Mesenchymal stem cell (in vitro differentiated cells and primary cell): Measurements from ENCODE around the gene EMP1.

Source experiments
- DNase-seq: peaks from one replicate; pipeline ENCODE4 v3.0.0-alpha.2; 2013
- H2AFZ ChIP-seq: one replicate; pipeline ENCODE4 v1.6.1; 2013; ENCODE audit warnings: low read depth, mild to moderate bottlenecking, control low read depth, inconsistent platforms, low read length, moderate library complexity
- H2AK5ac ChIP-seq: 2 replicates; pipeline ENCODE4 v1.6.1; 2013; ENCODE audit warnings: low read length, moderate library complexity, mild to moderate bottlenecking, inconsistent platforms; ENCODE audit not compliant: severe bottlenecking
- H2BK120ac ChIP-seq: one replicate; pipeline ENCODE4 v1.6.1; 2013; ENCODE audit warnings: low read depth, mild to moderate bottlenecking, inconsistent platforms, low read length, moderate library complexity
- H2BK12ac ChIP-seq, 2 experiments: one replicate each; pipeline ENCODE4 v1.6.1; 2013; ENCODE audit warnings: inconsistent platforms in 2 of 2, low read length in 2 of 2, mild to moderate bottlenecking in 2 of 2, moderate library complexity in 2 of 2, control low read depth in 1 of 2
- H2BK15ac ChIP-seq: one replicate; pipeline ENCODE4 v1.6.1; 2013; ENCODE audit warnings: mild to moderate bottlenecking, low read depth, inconsistent platforms; ENCODE audit not compliant: poor library complexity, severe bottlenecking
- H2BK5ac ChIP-seq: 2 replicates; pipeline ENCODE4 v1.6.1; 2013; ENCODE audit warnings: low read depth, mild to moderate bottlenecking, low read length, control low read depth, inconsistent platforms; ENCODE audit not compliant: poor library complexity, severe bottlenecking
- H3K14ac ChIP-seq, 2 experiments: one replicate each; pipeline ENCODE4 v1.6.1; 2013; ENCODE audit warnings: inconsistent platforms in 2 of 2, low read length in 2 of 2, control low read depth in 1 of 2, mild to moderate bottlenecking in 1 of 2, moderate library complexity in 1 of 2
- H3K18ac ChIP-seq, 2 experiments: one replicate each; pipeline ENCODE4 v1.6.1; 2013; ENCODE audit warnings: inconsistent platforms in 2 of 2, low read length in 2 of 2, control low read depth in 1 of 2, low read depth in 1 of 2, mild to moderate bottlenecking in 1 of 2
- H3K23ac ChIP-seq, 2 experiments: one replicate each; pipeline ENCODE4 v1.6.1; 2013; ENCODE audit warnings: inconsistent platforms in 2 of 2, low read length in 2 of 2, mild to moderate bottlenecking in 2 of 2, moderate library complexity in 2 of 2, control low read depth in 1 of 2
- H3K27ac ChIP-seq: 2 replicates; pipeline ENCODE4 v1.5.1; 2013; ENCODE audit warnings: mild to moderate bottlenecking, moderate library complexity, low read length, control low read depth, inconsistent platforms; ENCODE audit not compliant: poor library complexity, severe bottlenecking
- H3K27me3 ChIP-seq, 2 experiments: 2 replicates each; pipeline versions ENCODE4 v1.6.1 to v1.7.0; 2013; ENCODE audit warnings: low read length in 2 of 2, mild to moderate bottlenecking in 2 of 2, moderate library complexity in 2 of 2, control low read depth in 1 of 2, inconsistent platforms in 1 of 2; ENCODE audit not compliant: control insufficient read depth in 1 of 2, insufficient read depth in 1 of 2
- H3K36me3 ChIP-seq, 2 experiments: 2 replicates each; pipeline versions ENCODE4 v1.6.1 to v1.7.0; 2013; ENCODE audit warnings: low read length in 2 of 2, control low read depth in 1 of 2, inconsistent platforms in 1 of 2, low read depth in 1 of 2, mild to moderate bottlenecking in 1 of 2; ENCODE audit not compliant: insufficient read depth in 2 of 2, control insufficient read depth in 1 of 2
- H3K4ac ChIP-seq, 2 experiments: one replicate each; pipeline ENCODE4 v1.6.1; 2013; ENCODE audit warnings: inconsistent platforms in 2 of 2, low read length in 2 of 2, mild to moderate bottlenecking in 2 of 2, moderate library complexity in 2 of 2, control low read depth in 1 of 2, low read depth in 1 of 2
- H3K4me1 ChIP-seq: 2 replicates; pipeline ENCODE4 v1.6.1; 2013; ENCODE audit warnings: low read depth, low read length, control low read depth; ENCODE audit not compliant: control insufficient read depth, insufficient read depth
- H3K4me2 ChIP-seq: 2 replicates; pipeline ENCODE4 v1.6.1; 2013; ENCODE audit warnings: low read length, mild to moderate bottlenecking, inconsistent platforms; ENCODE audit not compliant: poor library complexity, severe bottlenecking
- H3K4me3 ChIP-seq, 2 experiments: 2 replicates each; pipeline versions ENCODE4 v1.5.1 to v1.7.0; 2013; ENCODE audit warnings: low read length in 2 of 2, mild to moderate bottlenecking in 2 of 2, control low read depth in 1 of 2, low read depth in 1 of 2; ENCODE audit not compliant: insufficient read depth in 1 of 2
- H3K79me1 ChIP-seq: replicated peaks from 2 replicates; pipeline ENCODE4 v1.6.1; 2013; ENCODE audit warnings: mild to moderate bottlenecking, control low read depth, low read length, inconsistent platforms; ENCODE audit not compliant: poor library complexity, severe bottlenecking
- H3K9ac ChIP-seq: 2 replicates; pipeline ENCODE4 v1.7.0; 2013; ENCODE audit warnings: mild to moderate bottlenecking, low read length, moderate library complexity
- H3K9me3 ChIP-seq: 2 replicates; pipeline ENCODE4 v1.7.0; 2013; ENCODE audit warnings: mild to moderate bottlenecking, low read length; ENCODE audit not compliant: control insufficient read depth
- H4K8ac ChIP-seq: one replicate; pipeline ENCODE4 v1.6.1; 2013; ENCODE audit warnings: inconsistent platforms, mild to moderate bottlenecking, low read length, moderate library complexity
- H4K91ac ChIP-seq: one replicate; pipeline ENCODE4 v1.6.1; 2013; ENCODE audit warnings: mild to moderate bottlenecking, low read length, inconsistent platforms
- whole genome bisulfite sequencing: methylation state at CpG from one replicate; pipeline ENCODE4 v1.1.7; 2013; ENCODE audit warnings: mixed read lengths; 5-methylcytosine and 5-hydroxymethylcytosine counted together

The EMP1 gene

DNA sequence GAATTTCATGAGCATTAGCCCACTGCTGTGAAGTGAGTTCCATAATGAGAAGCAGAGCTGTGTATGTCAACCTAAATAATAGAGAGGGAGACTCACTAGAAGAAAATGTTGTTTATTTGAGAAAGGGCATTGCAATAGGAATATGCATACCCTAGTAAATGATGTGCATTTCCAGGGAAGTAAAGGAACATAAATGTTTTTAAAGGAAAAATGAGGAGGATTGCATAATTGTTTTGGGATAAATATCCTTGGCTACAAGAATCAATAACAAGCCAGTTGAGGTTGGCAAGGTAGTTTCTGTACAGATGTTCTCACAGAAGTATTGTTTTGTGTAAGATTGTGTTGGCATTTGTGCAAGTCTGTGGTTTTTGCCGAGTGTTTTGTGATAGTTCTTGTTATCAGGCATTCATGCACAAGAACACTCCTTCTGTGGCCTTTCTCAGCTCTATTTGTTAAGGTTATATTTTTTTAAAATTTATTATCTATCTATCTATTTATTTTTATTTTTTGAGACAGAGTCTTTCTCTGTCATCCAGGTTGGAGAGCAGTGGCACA is 47.1 kb downstream of the EMP1 start:
- H3K4me3 ChIP-seq = no peak overlapping the region
- WGBS = no CpG with 5 or more reads among the region's 1 CpG
- no peak overlapping the region for H2BK120ac ChIP-seq

DNA sequence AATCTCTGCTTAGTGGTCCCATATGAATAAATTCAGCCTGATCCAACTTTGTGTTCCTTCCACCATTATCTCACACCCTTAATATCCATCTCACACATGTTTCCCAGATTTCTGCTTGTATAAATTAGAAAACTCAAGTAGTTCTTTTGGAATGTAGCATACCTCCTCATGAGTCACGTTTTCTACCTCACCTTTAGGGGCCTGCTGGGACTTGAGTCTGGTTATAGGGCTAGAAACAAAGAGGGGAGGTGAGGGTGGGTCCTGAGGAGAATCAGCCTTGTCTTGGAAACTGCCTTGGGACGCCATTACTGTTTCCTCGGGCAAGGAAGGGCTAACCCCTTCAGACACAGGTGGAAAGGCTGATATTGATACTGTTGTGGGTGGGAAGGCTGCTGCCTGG is 51.1 kb downstream of the EMP1 start:
- 95% methylated on average over 2 of the region's 3 CpGs for WGBS
- Histone ChIP-seq H4K8ac (no peak overlapping the region), H3K36me3 (no peaks in the 10 kb centered on the region), H3K27me3 (no peaks in the 10 kb centered on the region), H3K14ac (no peak overlapping the region), H3K4me1 (peaks cover 5% of the 10 kb centered on the region), H3K27ac (no peak overlapping the region), H2AK5ac (no peak overlapping the region), H3K4ac (no peak overlapping the region), H2BK120ac (no peak overlapping the region), H2BK15ac (no peak overlapping the region), H2BK12ac (no peak overlapping the region), H3K4me2 (no peak overlapping the region), H2AFZ (no peak overlapping the region), H4K91ac (no peak overlapping the region), H3K79me1 (no peaks in the 10 kb centered on the region), H2BK5ac (no peak overlapping the region), H3K18ac (no peak overlapping the region), H3K23ac (no peak overlapping the region), H3K9me3 (no peaks in the 10 kb centered on the region), H3K9ac (no peak overlapping the region), H3K4me3 (no peak overlapping the region)
- DNase-seq = no peak

More for the DNA sequence above, 47.1 kb downstream of the EMP1 start:
- H3K4me1 ChIP-seq = peaks cover under 1% of the 10 kb centered on the region
- no peak overlapping the region for H2BK15ac ChIP-seq
- no peak overlapping the region for H2AK5ac ChIP-seq
- no peak overlapping the region for H3K4me2 ChIP-seq
- H2BK5ac ChIP-seq = no peak overlapping the region
- H2BK12ac ChIP-seq = no peak overlapping the region
- H3K18ac ChIP-seq = no peak overlapping the region
- no peak overlapping the region for H3K14ac ChIP-seq
- H3K9ac ChIP-seq = no peak overlapping the region
- no peak overlapping the region for H3K4ac ChIP-seq
- no peak overlapping the region for H4K8ac ChIP-seq
- DNase-seq = no peak
- no peaks in the 10 kb centered on the region for H3K79me1 ChIP-seq
- no peaks in the 10 kb centered on the region for H3K27me3 ChIP-seq
- H2AFZ ChIP-seq = no peak overlapping the region
- H4K91ac ChIP-seq = no peak overlapping the region
- no peak overlapping the region for H3K23ac ChIP-seq
- no peaks in the 10 kb centered on the region for H3K36me3 ChIP-seq
- no peak overlapping the region for H3K27ac ChIP-seq
- H3K9me3 ChIP-seq = no peaks in the 10 kb centered on the region

DNA sequence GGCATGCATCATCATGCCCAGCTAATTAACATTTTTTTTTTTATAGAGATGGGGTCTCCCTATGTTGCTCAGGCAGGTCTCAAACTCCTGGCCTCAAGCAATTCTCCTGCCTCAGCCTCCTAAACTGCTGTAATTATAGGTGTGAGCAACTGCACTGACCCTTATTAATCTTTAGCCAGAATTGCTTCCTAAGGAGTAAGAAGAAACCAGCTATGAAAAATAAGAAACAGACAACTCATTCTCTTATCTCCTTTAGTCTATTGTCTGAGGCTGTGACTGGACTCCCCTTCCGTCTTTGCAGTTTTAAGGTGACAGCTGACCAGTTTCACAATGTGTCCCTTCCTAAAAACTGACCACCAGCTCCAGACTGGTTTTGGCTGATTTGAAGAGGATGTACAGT is 52.4 kb downstream of the EMP1 start:
- no peak for DNase-seq
- H3K27ac ChIP-seq = no peak overlapping the region
- H2BK5ac ChIP-seq = no peak overlapping the region
- H4K8ac ChIP-seq = no peak overlapping the region
- no peak overlapping the region for H3K14ac ChIP-seq
- no CpG with 5 or more reads among the region's 1 CpG for WGBS
- no peak overlapping the region for H2AFZ ChIP-seq
- H3K4me1 ChIP-seq = peaks cover 5% of the 10 kb centered on the region
- H3K23ac ChIP-seq = no peak overlapping the region
- no peaks in the 10 kb centered on the region for H3K9me3 ChIP-seq
- H3K27me3 ChIP-seq = no peaks in the 10 kb centered on the region
- H2BK15ac ChIP-seq = no peak overlapping the region
- no peak overlapping the region for H3K18ac ChIP-seq
- H3K36me3 ChIP-seq = no peaks in the 10 kb centered on the region
- H3K4ac ChIP-seq = no peak overlapping the region
- H4K91ac ChIP-seq = no peak overlapping the region
- H3K9ac ChIP-seq = no peak overlapping the region
- H2BK12ac ChIP-seq = no peak overlapping the region
- no peak overlapping the region for H3K4me2 ChIP-seq
- H2BK120ac ChIP-seq = no peak overlapping the region
- H2AK5ac ChIP-seq = no peak overlapping the region
- H3K4me3 ChIP-seq = no peak overlapping the region
- no peaks in the 10 kb centered on the region for H3K79me1 ChIP-seq

DNA sequence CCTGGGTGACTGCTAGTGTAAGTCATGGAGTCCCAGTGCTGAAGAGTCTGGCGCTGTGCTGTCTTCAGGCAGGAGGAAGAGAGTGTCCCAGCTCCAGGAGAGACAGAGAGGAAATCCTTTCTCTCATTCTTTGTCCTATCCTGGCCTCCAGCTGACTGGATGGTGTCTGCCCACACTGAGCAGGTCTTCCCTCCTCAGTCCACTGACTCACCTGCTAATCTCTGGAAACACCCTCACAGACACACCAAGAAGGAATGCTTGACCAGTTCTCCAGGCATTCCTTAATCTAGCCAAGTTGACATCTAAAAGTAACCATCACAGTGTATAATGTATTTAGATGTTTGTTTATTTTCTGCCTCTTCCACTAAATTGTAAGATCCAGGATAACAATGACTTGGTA is 53.9 kb downstream of the EMP1 start:
- Histone ChIP-seq H4K8ac (no peak overlapping the region), H3K4me3 (no peak overlapping the region), H3K9me3 (no peaks in the 10 kb centered on the region), H3K9ac (no peak overlapping the region), H3K79me1 (no peaks in the 10 kb centered on the region), H2BK5ac (no peak overlapping the region), H3K4me2 (no peak overlapping the region), H2AK5ac (no peak overlapping the region), H3K27me3 (no peaks in the 10 kb centered on the region), H2BK12ac (no peak overlapping the region), H2AFZ (no peak overlapping the region), H3K18ac (no peak overlapping the region), H3K4ac (no peak overlapping the region), H3K27ac (no peak overlapping the region), H3K14ac (no peak overlapping the region), H3K4me1 (peaks cover 5% of the 10 kb centered on the region), H2BK15ac (no peak overlapping the region), H3K36me3 (no peaks in the 10 kb centered on the region), H2BK120ac (no peak overlapping the region), H4K91ac (no peak overlapping the region), H3K23ac (no peak overlapping the region)
- no peak for DNase-seq
- WGBS = 100% methylated on average over 1 of the region's 1 CpG
